LNCaP clone FGC (cell line): Measurements from ENCODE around the gene WFDC12.
A peak's percentile ranks its signal among the peaks of the same experiment; 100 is the strongest.

Experiments used
- DNase-seq: peaks from one replicate; pipeline ENCODE4 v3.0.0-alpha.2; 2011; ENCODE audit warnings: low read depth
- H3K4me3 ChIP-seq: 2 replicates; pipeline ENCODE4 v1.5.1; 2011; ENCODE audit warnings: mild to moderate bottlenecking, low read depth, low read length, control low read depth
- CTCF ChIP-seq: IDR thresholded peaks from 2 replicates; pipeline ENCODE4 v1.5.1; 2012; ENCODE audit warnings: mild to moderate bottlenecking; ENCODE audit not compliant: control insufficient read depth, insufficient read depth; ENCODE audit errors: extremely low read depth

The WFDC12 gene

DNA sequence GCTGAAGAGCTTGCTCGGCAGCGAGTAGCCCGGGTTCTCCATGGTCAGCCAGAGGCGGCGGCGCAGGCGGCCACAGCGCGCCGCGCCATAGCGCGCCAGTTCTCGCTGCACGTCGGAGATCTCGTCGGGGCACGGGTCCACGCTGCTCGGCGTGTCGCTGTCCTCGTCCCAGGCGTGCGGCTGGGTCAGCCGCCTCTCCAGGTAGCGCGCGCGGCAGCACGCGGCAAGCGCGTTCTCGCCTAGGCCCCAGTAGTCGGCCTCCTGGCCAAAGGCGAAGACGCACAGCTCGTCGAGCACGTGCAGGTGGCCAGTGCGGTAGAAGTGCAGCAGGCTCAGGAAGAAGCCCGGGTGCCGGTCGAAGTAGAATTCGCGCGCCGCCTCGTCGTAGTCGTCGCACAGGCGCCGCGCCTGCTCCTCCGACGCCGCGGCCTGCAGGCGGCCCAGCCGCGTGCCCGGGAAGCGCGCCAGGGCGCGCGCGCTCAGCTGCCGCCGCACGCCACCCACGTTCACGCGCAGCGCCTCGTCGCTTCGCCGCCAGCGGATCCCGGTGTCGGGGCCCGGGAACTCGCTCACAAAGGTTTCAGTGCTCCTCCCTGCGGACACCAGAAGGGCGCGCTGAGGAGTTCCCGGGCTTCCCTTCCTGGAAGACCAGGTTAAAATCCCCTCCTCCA lies 26.0 kb downstream of the WFDC12 start:
- no peak overlapping the region for H3K4me3 ChIP-seq
- TF ChIP-seq CTCF, result no peak
- no peak for DNase-seq

- DNase-seq, result no peak
Observed at GRCh38 chr20:45097485-45098102, 26.7 kb downstream of the WFDC12 start.

GRCh38 chr20:45096781-45097180 lies 27.5 kb downstream of the WFDC12 start:
- no peak overlapping the region for H3K4me3 ChIP-seq
- DNase-seq, result no peak
- no peak for TF ChIP-seq CTCF

More at GRCh38 chr20:45097485-45098102, 26.7 kb downstream of the WFDC12 start:
- TF ChIP-seq CTCF, result no peak
- H3K4me3 ChIP-seq, result no peak overlapping the region

DNA sequence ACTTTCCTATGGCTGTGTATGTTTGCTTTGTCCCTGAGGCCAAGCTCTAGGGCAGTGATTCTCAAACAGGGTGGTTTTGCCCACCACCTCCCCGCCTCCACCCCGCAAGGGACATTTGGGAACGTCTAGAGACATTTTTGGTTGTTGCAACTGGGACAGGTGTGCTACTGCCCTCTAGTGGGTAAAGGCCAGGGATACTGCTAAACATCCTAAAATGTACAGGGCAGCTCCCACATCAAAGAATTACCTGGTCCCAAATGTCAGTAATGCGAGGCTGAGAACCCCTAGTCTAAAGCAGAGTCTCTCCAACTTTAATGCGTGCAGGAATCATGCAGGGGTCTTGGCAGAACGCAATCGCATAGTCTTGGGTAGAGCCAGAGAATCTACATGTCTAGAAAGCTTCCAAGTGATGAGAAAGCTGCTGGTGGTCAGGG lies 28.4 kb downstream of the WFDC12 start:
- peak; percentile 48 for DNase-seq
- peak; percentile 79 for TF ChIP-seq CTCF
- no peak overlapping the region for H3K4me3 ChIP-seq

GRCh38 chr20:45094864-45095574 lies 29.2 kb downstream of the WFDC12 start:
- no peak overlapping the region for H3K4me3 ChIP-seq
- no peak for TF ChIP-seq CTCF
- no peak for DNase-seq

- no peak overlapping the region for H3K4me3 ChIP-seq
- DNase-seq, result no peak
- no peak for TF ChIP-seq CTCF
Observed at GRCh38 chr20:45094201-45094600, 30.1 kb downstream of the WFDC12 start.
